ENCODE results near the gene ATXN7. TPM values are rescaled to one million over a fixed set of nuclear protein-coding genes. Genes with fewer than 3 reads are reported as not detected.

ATXN7 gene
- total and polyA plus RNA-seq, 4 donors = 2.8 to 13.6 (median 5.6) TPM

DNA sequence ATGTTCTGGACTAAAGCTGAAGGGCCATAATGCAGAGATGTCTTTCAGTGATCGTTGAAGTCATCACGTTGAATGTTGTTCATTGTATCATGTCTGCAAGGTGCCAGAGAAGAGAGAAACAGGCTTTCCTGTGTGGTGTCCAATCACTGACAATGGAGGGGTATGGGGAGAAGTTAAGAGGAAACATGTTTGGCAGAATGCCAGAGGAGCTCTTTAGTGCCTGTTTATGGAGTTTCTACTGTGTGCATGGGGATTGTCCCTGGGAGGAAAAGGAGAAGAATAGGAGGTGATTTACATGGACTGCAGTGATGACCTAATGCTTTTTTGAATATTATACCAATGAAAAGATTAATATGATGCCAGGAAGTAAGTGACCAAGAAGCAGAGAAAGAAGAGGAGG is 36.8 kb downstream of the ATXN7 start:
- Histone ChIP-seq H3K9ac (ENCODE audit: low read depth in 1 of 2, low read length in 2 of 2) (no peak overlapping the region), H3K27me3 (ENCODE audit: control insufficient read depth in 4 of 4, insufficient read depth in 4 of 4, low read length in 3 of 4) (no peaks in the 10 kb centered on the region), H3K9me3 (ENCODE audit: control insufficient read depth in 4 of 4, low read length in 3 of 4) (no peaks in the 10 kb centered on the region), H3K4me1 (ENCODE audit: control insufficient read depth in 4 of 4, insufficient read depth in 4 of 4, low read length in 3 of 4) (no peaks in the 10 kb centered on the region), H3K4me3 (ENCODE audit: low read depth in 1 of 3, low read length in 3 of 3) (no peak overlapping the region), H3K27ac (ENCODE audit: low read depth in 1 of 2, low read length in 2 of 2) (no peak overlapping the region), H3K36me3 (ENCODE audit: control insufficient read depth in 4 of 4, insufficient read depth in 3 of 4, low read depth in 1 of 4, low read length in 3 of 4) (peaks cover 0 to 7% (median 4%) of the 10 kb centered on the region in 4 donors)
- TF ChIP-seq ATF3 (IDR thresholded peaks at IDR 0.05) = no peak
- TF ChIP-seq RAD21 (IDR thresholded peaks at IDR 0.05) = no peak
- no peak for TF ChIP-seq TAF1 (conservative IDR thresholded peaks at IDR 0.05)
- DNase-seq (ENCODE audit: low spot score) = no peak
- 72% methylated on average over 2 of the region's 2 CpGs for WGBS

GRCh38 chr3:63905731-63906620 is 42.3 kb downstream of the ATXN7 start:
- H3K9ac ChIP-seq (ENCODE audit: low read depth in 1 of 2, low read length in 2 of 2) = no peak overlapping the region
- no peaks in the 10 kb centered on the region for H3K27me3 ChIP-seq (ENCODE audit: control insufficient read depth in 4 of 4, insufficient read depth in 4 of 4, low read length in 3 of 4)
- no peaks in the 10 kb centered on the region for H3K9me3 ChIP-seq (ENCODE audit: control insufficient read depth in 4 of 4, low read length in 3 of 4)
- no peak overlapping the region for H3K4me3 ChIP-seq (ENCODE audit: low read depth in 1 of 3, low read length in 3 of 3)
- H3K36me3 ChIP-seq (ENCODE audit: control insufficient read depth in 4 of 4, insufficient read depth in 3 of 4, low read depth in 1 of 4, low read length in 3 of 4) = peaks cover 0 to 4% (median 0%) of the 10 kb centered on the region in 4 donors
- peaks cover under 1 to 6% (median 3%) of the 10 kb centered on the region in 4 donors for H3K4me1 ChIP-seq (ENCODE audit: control insufficient read depth in 4 of 4, insufficient read depth in 4 of 4, low read length in 3 of 4)
- TF ChIP-seq FOXA2 (IDR thresholded peaks at IDR 0.05) (no peak), YY1 (IDR thresholded peaks at IDR 0.05) (no peak), ZBTB33 (IDR thresholded peaks at IDR 0.05) (no peak), GABPA (IDR thresholded peaks at IDR 0.05 in 1 of 2, conservative IDR thresholded peaks at IDR 0.05 in 1 of 2) (no peak)
- TF ChIP-seq, protein P1, sequence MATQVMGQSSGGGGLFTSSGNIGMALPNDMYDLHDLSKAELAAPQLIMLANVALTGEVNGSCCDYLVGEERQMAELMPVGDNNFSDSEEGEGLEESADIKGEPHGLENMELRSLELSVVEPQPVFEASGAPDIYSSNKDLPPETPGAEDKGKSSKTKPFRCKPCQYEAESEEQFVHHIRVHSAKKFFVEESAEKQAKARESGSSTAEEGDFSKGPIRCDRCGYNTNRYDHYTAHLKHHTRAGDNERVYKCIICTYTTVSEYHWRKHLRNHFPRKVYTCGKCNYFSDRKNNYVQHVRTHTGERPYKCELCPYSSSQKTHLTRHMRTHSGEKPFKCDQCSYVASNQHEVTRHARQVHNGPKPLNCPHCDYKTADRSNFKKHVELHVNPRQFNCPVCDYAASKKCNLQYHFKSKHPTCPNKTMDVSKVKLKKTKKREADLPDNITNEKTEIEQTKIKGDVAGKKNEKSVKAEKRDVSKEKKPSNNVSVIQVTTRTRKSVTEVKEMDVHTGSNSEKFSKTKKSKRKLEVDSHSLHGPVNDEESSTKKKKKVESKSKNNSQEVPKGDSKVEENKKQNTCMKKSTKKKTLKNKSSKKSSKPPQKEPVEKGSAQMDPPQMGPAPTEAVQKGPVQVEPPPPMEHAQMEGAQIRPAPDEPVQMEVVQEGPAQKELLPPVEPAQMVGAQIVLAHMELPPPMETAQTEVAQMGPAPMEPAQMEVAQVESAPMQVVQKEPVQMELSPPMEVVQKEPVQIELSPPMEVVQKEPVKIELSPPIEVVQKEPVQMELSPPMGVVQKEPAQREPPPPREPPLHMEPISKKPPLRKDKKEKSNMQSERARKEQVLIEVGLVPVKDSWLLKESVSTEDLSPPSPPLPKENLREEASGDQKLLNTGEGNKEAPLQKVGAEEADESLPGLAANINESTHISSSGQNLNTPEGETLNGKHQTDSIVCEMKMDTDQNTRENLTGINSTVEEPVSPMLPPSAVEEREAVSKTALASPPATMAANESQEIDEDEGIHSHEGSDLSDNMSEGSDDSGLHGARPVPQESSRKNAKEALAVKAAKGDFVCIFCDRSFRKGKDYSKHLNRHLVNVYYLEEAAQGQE (IDR thresholded peaks at IDR 0.05) = no peak
- TF ChIP-seq, protein P2, sequence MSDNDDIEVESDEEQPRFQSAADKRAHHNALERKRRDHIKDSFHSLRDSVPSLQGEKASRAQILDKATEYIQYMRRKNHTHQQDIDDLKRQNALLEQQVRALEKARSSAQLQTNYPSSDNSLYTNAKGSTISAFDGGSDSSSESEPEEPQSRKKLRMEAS (IDR thresholded peaks at IDR 0.05) = no peak
- TF ChIP-seq, protein P3, sequence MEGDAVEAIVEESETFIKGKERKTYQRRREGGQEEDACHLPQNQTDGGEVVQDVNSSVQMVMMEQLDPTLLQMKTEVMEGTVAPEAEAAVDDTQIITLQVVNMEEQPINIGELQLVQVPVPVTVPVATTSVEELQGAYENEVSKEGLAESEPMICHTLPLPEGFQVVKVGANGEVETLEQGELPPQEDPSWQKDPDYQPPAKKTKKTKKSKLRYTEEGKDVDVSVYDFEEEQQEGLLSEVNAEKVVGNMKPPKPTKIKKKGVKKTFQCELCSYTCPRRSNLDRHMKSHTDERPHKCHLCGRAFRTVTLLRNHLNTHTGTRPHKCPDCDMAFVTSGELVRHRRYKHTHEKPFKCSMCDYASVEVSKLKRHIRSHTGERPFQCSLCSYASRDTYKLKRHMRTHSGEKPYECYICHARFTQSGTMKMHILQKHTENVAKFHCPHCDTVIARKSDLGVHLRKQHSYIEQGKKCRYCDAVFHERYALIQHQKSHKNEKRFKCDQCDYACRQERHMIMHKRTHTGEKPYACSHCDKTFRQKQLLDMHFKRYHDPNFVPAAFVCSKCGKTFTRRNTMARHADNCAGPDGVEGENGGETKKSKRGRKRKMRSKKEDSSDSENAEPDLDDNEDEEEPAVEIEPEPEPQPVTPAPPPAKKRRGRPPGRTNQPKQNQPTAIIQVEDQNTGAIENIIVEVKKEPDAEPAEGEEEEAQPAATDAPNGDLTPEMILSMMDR (IDR thresholded peaks at IDR 0.05; ENCODE audit: low read depth, low read length, missing input control) = no peak
- H3K27ac ChIP-seq (ENCODE audit: low read depth in 1 of 2, low read length in 2 of 2) = no peak overlapping the region
- WGBS = 90% methylated on average over 4 of the region's 4 CpGs
- no peak for DNase-seq (ENCODE audit: low spot score)

Measured in liver (tissue), 9 donors.